ENCODE results near the gene FRMD4A. TPM values are rescaled to one million over a fixed set of nuclear protein-coding genes. Genes with fewer than 3 reads are reported as not detected.

The FRMD4A gene
- total and polyA plus RNA-seq, 2 of the 4 experiments (the other 2 are of a cell fraction) = 30.3 to 68.8 TPM

DNA sequence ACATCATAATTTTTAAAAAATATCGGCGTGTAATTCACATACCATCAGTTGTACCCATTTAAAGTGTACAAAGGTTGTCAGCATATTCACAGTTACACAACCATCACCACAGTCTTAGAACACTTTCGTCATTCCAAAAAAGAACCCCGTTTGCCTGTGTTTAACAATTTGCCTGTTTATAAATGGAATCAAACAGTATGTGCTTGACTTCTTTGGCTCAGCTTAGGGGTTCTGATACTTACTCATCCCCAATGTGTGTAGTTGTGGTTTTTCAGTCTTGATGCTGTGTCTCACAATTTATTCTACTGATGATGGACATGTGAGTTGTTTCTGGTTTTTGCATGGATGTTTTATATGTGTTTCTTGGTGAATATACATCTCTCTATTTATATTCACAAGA, 693.9 kb downstream of the FRMD4A start:
- H3K4me3 ChIP-seq (ENCODE audit: insufficient read depth, low read depth, low read length) = no peak overlapping the region
- H3K27ac ChIP-seq (ENCODE audit: insufficient read depth, low read length) = no peak overlapping the region
- H3K4ac ChIP-seq (ENCODE audit: low read depth, low read length) = no peak overlapping the region
- no peak overlapping the region for H3K9ac ChIP-seq (ENCODE audit: low read depth, low read length)
- H3K23ac ChIP-seq (ENCODE audit: low read depth, low read length) = no peak overlapping the region
- H3K27me3 ChIP-seq (ENCODE audit: control insufficient read depth, insufficient read depth, low read length) = no peaks in the 10 kb centered on the region
- no peak overlapping the region for H3K14ac ChIP-seq (replicated peaks; ENCODE audit: low read depth, low read length)
- H4K20me1 ChIP-seq (ENCODE audit: insufficient read depth, low read length) = no peaks in the 10 kb centered on the region
- DNase-seq (peak; percentile 55), ATAC-seq (ENCODE audit: low read depth) (peak; percentile 55)
- in situ Hi-C loops (cut with MboI; ENCODE audit: low sequenced_read_pairs) = no loop called here
- H4K5ac ChIP-seq (ENCODE audit: low read depth, low read length) = no peak overlapping the region
- H3K4me2 ChIP-seq (ENCODE audit: low read depth, low read length) = no peak overlapping the region
- no peak overlapping the region for H4K91ac ChIP-seq (ENCODE audit: insufficient read depth, low read depth, low read length)
- no peak overlapping the region for H4K8ac ChIP-seq (ENCODE audit: low read depth in 2 of 2, low read length in 2 of 2)
- H2BK120ac ChIP-seq (ENCODE audit: low read depth, low read length) = no peak overlapping the region
- no peaks in the 10 kb centered on the region for H3K79me1 ChIP-seq (ENCODE audit: low read depth in 1 of 2, low read length in 2 of 2)
- H2AK9ac ChIP-seq (replicated peaks; ENCODE audit: low read depth, low read length, poor library complexity) = no peak overlapping the region
- H3K9me1 ChIP-seq (ENCODE audit: insufficient read depth, low read length) = peaks cover 6% of the 10 kb centered on the region; the same call in 1 of the 2 replicates
- intact Hi-C loops (cut with micrococcal nuclease) = no loop called here
- no peak overlapping the region for H2BK15ac ChIP-seq (ENCODE audit: low read depth, low read length)
- no peak overlapping the region for H2AFZ ChIP-seq (replicated peaks; ENCODE audit: low read length, poor library complexity)
- H2AK5ac ChIP-seq (ENCODE audit: low read depth, low read length) = no peak overlapping the region
- dilution Hi-C loops (cut with HindIII; ENCODE audit: low sequenced_read_pairs, unreplicated experiment) = no loop called here
- ChIA-PET POLR2A (ENCODE audit: unreplicated experiment) (no interaction called here), CTCF (no interaction called here)
- no peak for TF ChIP-seq POLR2A (IDR thresholded peaks at IDR 0.05; ENCODE audit: low read depth, low read length)
- no peak for TF ChIP-seq BHLHE40 (IDR thresholded peaks at IDR 0.05; ENCODE audit: low read depth, low read length)
- no peak for TF ChIP-seq SMC3 (IDR thresholded peaks at IDR 0.05; ENCODE audit: low read depth, low read length)
- no peak for TF ChIP-seq RFX5 (IDR thresholded peaks at IDR 0.05; ENCODE audit: low read depth, low read length)
- H3K18ac ChIP-seq (ENCODE audit: low read depth, low read length) = no peak overlapping the region
- H3K4me1 ChIP-seq (ENCODE audit: control insufficient read depth, insufficient read depth, low read length) = no peaks in the 10 kb centered on the region; the same call in 1 of the 2 replicates
- peaks cover 2% of the 10 kb centered on the region; the same call in 1 of the 2 replicates for H3K9me3 ChIP-seq (ENCODE audit: control insufficient read depth, insufficient read depth, low read length)
- peaks cover 3% of the 10 kb centered on the region for H3K36me3 ChIP-seq (ENCODE audit: control insufficient read depth, insufficient read depth, low read length)
- H2BK20ac ChIP-seq (ENCODE audit: low read depth, low read length) = no peak overlapping the region
- no TSS peak for BruUV-seq (replicated peaks)
- no peak overlapping the region for H2BK5ac ChIP-seq (ENCODE audit: low read depth, low read length, poor library complexity, severe bottlenecking)
- WGBS, 2 experiments (ENCODE audit: extremely low coverage in 2 of 2, insufficient read length in 1 of 2) = no CpG with 5 or more reads among the region's 4 CpGs
- H3K56ac ChIP-seq (ENCODE audit: extremely low read depth, insufficient read depth, low read length) = no peak overlapping the region

Measured in IMR-90 (cell line).